Mammary epithelial cell (primary cell): ENCODE data around the gene CLEC3B.

ENCODE experiments used
- EZH2 ChIP-seq: IDR thresholded peaks from 2 replicates; pipeline ENCODE4 v1.6.1; 2012; ENCODE audit warnings: low read length, inconsistent platforms, borderline replicate concordance
- TF ChIP-seq, protein P1 (sequence below), 2 donors: IDR thresholded peaks in 1 of 2; conservative IDR thresholded peaks in 1 of 2; 2 replicates each; pipeline ENCODE4 v1.5.1; 2011 to 2012; ENCODE audit warnings: inconsistent platforms in 2 of 2, low read length in 2 of 2, mild to moderate bottlenecking in 2 of 2, control low read depth in 1 of 2, low read depth in 1 of 2; ENCODE audit not compliant: insufficient read depth in 1 of 2; ENCODE audit errors: extremely low read depth in 1 of 2

DNA sequence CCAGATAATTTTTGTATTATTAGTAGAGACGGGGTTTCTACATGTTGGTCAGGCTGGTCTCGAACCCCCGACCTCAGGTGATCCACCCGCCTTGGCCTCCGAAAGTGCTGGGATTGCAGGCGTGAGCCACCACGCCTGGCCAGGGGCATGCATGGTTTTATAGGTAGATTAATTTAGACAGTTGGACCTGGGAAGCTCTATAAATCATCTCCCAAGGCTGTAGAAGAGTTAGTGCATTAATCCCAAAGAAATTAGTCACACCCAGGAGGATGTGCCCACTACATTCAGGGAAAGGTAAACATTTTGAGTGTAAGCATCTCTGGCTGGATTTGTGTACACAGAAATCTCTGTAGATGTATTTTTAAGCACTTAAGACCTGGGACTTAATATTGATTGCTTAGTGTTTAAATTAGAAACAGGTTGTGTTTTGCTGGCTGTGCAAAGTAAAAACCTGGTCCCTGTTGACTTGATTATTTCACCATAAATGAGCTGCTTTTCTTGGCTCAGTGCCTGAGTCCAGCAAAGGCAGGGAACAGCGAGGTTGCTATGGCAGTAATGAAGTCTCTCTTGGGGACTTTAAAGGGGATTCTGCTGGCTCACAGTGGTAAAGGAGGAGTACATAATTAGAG, 30.8 kb upstream of the CLEC3B start:
- TF ChIP-seq, protein P1, sequence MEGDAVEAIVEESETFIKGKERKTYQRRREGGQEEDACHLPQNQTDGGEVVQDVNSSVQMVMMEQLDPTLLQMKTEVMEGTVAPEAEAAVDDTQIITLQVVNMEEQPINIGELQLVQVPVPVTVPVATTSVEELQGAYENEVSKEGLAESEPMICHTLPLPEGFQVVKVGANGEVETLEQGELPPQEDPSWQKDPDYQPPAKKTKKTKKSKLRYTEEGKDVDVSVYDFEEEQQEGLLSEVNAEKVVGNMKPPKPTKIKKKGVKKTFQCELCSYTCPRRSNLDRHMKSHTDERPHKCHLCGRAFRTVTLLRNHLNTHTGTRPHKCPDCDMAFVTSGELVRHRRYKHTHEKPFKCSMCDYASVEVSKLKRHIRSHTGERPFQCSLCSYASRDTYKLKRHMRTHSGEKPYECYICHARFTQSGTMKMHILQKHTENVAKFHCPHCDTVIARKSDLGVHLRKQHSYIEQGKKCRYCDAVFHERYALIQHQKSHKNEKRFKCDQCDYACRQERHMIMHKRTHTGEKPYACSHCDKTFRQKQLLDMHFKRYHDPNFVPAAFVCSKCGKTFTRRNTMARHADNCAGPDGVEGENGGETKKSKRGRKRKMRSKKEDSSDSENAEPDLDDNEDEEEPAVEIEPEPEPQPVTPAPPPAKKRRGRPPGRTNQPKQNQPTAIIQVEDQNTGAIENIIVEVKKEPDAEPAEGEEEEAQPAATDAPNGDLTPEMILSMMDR (conservative IDR thresholded peaks at IDR 0.05 in 1 of 2, IDR thresholded peaks at IDR 0.05 in 1 of 2; ENCODE audit: extremely low read depth in 1 of 2, insufficient read depth in 1 of 2, low read depth in 1 of 2, low read length in 2 of 2), result no peak
- TF ChIP-seq EZH2, result no peak
